PC-3 (cell line): ENCODE data around the gene ECHDC3.

Experiments
- EZH2 ChIP-seq: fragments of 300-600 bp; sonication (generic); IDR thresholded peaks from one replicate; pipeline ENCODE4 v1.6.1; 2017; ENCODE audit warnings: antibody characterized with exemption, mild to moderate bottlenecking, low read length; ENCODE audit not compliant: unreplicated experiment
- TF ChIP-seq, protein P1 (sequence below): fragments of 300-600 bp; sonication (generic); conservative IDR thresholded peaks from 2 replicates; pipeline ENCODE4 v1.5.1; 2017; ENCODE audit warnings: antibody characterized with exemption, low read depth, mild to moderate bottlenecking, low read length

DNA sequence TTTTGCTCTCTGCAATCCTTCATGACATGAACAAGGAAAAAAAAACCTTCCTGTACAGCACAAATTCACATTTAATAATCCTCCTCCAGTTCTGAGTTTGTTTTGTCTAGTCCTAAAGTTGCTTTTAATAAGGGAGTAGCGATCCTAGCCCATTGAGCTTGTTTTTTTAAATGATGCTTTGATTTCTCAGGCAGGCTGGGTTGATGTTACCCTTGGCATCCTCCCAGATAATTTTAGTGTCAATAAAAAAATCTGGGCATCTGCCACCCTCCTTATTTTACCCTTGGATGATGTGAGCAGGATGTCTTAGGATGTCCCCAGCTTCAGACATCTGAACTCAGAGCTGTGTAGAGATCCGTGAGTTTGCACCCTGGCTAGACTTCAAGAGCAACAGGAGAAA lies 47.1 kb downstream of the ECHDC3 start:
- TF ChIP-seq, protein P1, sequence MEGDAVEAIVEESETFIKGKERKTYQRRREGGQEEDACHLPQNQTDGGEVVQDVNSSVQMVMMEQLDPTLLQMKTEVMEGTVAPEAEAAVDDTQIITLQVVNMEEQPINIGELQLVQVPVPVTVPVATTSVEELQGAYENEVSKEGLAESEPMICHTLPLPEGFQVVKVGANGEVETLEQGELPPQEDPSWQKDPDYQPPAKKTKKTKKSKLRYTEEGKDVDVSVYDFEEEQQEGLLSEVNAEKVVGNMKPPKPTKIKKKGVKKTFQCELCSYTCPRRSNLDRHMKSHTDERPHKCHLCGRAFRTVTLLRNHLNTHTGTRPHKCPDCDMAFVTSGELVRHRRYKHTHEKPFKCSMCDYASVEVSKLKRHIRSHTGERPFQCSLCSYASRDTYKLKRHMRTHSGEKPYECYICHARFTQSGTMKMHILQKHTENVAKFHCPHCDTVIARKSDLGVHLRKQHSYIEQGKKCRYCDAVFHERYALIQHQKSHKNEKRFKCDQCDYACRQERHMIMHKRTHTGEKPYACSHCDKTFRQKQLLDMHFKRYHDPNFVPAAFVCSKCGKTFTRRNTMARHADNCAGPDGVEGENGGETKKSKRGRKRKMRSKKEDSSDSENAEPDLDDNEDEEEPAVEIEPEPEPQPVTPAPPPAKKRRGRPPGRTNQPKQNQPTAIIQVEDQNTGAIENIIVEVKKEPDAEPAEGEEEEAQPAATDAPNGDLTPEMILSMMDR = no peak
- TF ChIP-seq EZH2 = no peak
